ENCODE data around the gene PRKG1. TPM values are rescaled to one million over a fixed set of nuclear protein-coding genes. Genes with fewer than 3 reads are reported as not detected.

PRKG1 gene
- total RNA-seq, 4 donors from 2014 or later, result 24.5 to 46.1 (median 37.1) TPM

GRCh38 chr10:51876503-51876902 is 802.2 kb downstream of the PRKG1 start:
- no peak overlapping the region for H3K4me3 ChIP-seq
- WGBS, result 64% methylated on average over 4 of the region's 4 CpGs
- TF ChIP-seq POLR2AphosphoS5 (IDR thresholded peaks at IDR 0.05) (no peak), EP300 (IDR thresholded peaks at IDR 0.05) (no peak), CTCF (IDR thresholded peaks at IDR 0.05) (no peak), POLR2A (IDR thresholded peaks at IDR 0.05; ENCODE audit: low read depth) (no peak)
- intact Hi-C loops (cut with DNase I), result no loop called here
- peaks cover 4 to 13% (median 8%) of the 10 kb centered on the region in 4 donors for H3K4me1 ChIP-seq
- H3K36me3 ChIP-seq, result no peaks in the 10 kb centered on the region
- H3K9me3 ChIP-seq, result no peaks in the 10 kb centered on the region
- no peaks in the 10 kb centered on the region for H3K27me3 ChIP-seq
- DNase-seq (ENCODE audit: extremely low spot score), result no peak
- H3K27ac ChIP-seq (replicated peaks in 1 of 4), result peak overlapping the region in 2 of 4 donors; percentile 9 to 29

- H3K4me1 ChIP-seq, result peaks cover 4 to 13% (median 8%) of the 10 kb centered on the region in 4 donors
- H3K27me3 ChIP-seq, result no peaks in the 10 kb centered on the region
- no peak for TF ChIP-seq POLR2AphosphoS5 (IDR thresholded peaks at IDR 0.05)
- TF ChIP-seq CTCF (IDR thresholded peaks at IDR 0.05), result no peak
- TF ChIP-seq POLR2A (IDR thresholded peaks at IDR 0.05; ENCODE audit: low read depth), result no peak
- TF ChIP-seq EP300 (IDR thresholded peaks at IDR 0.05), result no peak
- no peak for DNase-seq (ENCODE audit: extremely low spot score)
- no peaks in the 10 kb centered on the region for H3K9me3 ChIP-seq
- WGBS, result 90% methylated on average over 2 of the region's 2 CpGs
- H3K36me3 ChIP-seq, result no peaks in the 10 kb centered on the region
- H3K27ac ChIP-seq (replicated peaks in 1 of 4), result no peak overlapping the region
- intact Hi-C loops (cut with DNase I), result no loop called here
- no peak overlapping the region for H3K4me3 ChIP-seq
Observed at GRCh38 chr10:51876979-51877378, 802.7 kb downstream of the PRKG1 start.

GRCh38 chr10:51877636-51878035 is 803.3 kb downstream of the PRKG1 start:
- peaks cover 4 to 13% (median 8%) of the 10 kb centered on the region in 4 donors for H3K4me1 ChIP-seq
- TF ChIP-seq EP300 (IDR thresholded peaks at IDR 0.05) (no peak), CTCF (IDR thresholded peaks at IDR 0.05) (no peak), POLR2AphosphoS5 (IDR thresholded peaks at IDR 0.05) (no peak), POLR2A (IDR thresholded peaks at IDR 0.05; ENCODE audit: low read depth) (no peak)
- H3K36me3 ChIP-seq, result no peaks in the 10 kb centered on the region
- no peaks in the 10 kb centered on the region for H3K9me3 ChIP-seq
- no peak overlapping the region for H3K4me3 ChIP-seq
- intact Hi-C loops (cut with DNase I), result no loop called here
- no peak for DNase-seq (ENCODE audit: extremely low spot score)
- H3K27ac ChIP-seq (replicated peaks in 1 of 4), result no peak overlapping the region
- H3K27me3 ChIP-seq, result no peaks in the 10 kb centered on the region
- WGBS, result 88% methylated on average over 1 of the region's 1 CpG

- intact Hi-C loops (cut with DNase I), result no loop called here
- Histone ChIP-seq H3K27me3 (no peaks in the 10 kb centered on the region), H3K4me1 (peaks cover 4 to 13% (median 8%) of the 10 kb centered on the region in 4 donors), H3K36me3 (no peaks in the 10 kb centered on the region), H3K27ac (replicated peaks in 1 of 4) (peak overlapping the region; percentile 15 to 41 (median 30)), H3K9me3 (no peaks in the 10 kb centered on the region), H3K4me3 (no peak overlapping the region)
- TF ChIP-seq POLR2A (IDR thresholded peaks at IDR 0.05; ENCODE audit: low read depth) (no peak), POLR2AphosphoS5 (IDR thresholded peaks at IDR 0.05) (no peak), CTCF (IDR thresholded peaks at IDR 0.05) (no peak), EP300 (IDR thresholded peaks at IDR 0.05) (no peak)
- no peak for DNase-seq (ENCODE audit: extremely low spot score)
Observed at GRCh38 chr10:51878695-51879094, 804.4 kb downstream of the PRKG1 start.

- TF ChIP-seq POLR2AphosphoS5 (IDR thresholded peaks at IDR 0.05) (peak in 1 of 2 donors; percentile 20), EP300 (IDR thresholded peaks at IDR 0.05) (no peak)
- no peaks in the 10 kb centered on the region for H3K9me3 ChIP-seq
- no peaks in the 10 kb centered on the region for H3K36me3 ChIP-seq
- WGBS, result 0% methylated on average over 1 of the region's 1 CpG
- peak overlapping the region; percentile 15 to 44 (median 30) for H3K27ac ChIP-seq (replicated peaks in 1 of 4)
- intact Hi-C loops (cut with DNase I), result no loop called here
- H3K4me1 ChIP-seq, result peaks cover 4 to 13% (median 8%) of the 10 kb centered on the region in 4 donors
- no peak overlapping the region for H3K4me3 ChIP-seq
- no peak for DNase-seq (ENCODE audit: extremely low spot score)
- H3K27me3 ChIP-seq, result no peaks in the 10 kb centered on the region
Observed at GRCh38 chr10:51879238-51879637, 805.0 kb downstream of the PRKG1 start.

Data from esophagus muscularis mucosa (tissue), 4 donors.